Aorta (tissue), 5 donors: ENCODE results near the gene HIVEP2. TPM values are rescaled to one million over a fixed set of nuclear protein-coding genes. Genes with fewer than 3 reads are reported as not detected.

ENCODE experiments used
- ATAC-seq: fragments of 200-7000 bp; cut with Tn5 transposase; one replicate; pipeline ENCODE4 v1.9.1; 2022; ENCODE audit warnings: moderate library complexity; ENCODE audit not compliant: low FRiP score
- DNase-seq, 2 donors: peaks; one replicate each; pipeline ENCODE4 v3.0.0-alpha.2; 2020
- H3K27ac ChIP-seq, 2 donors: one replicate each; pipeline ENCODE4 v1.5.1; 2013; ENCODE audit warnings: low read length in 2 of 2, mild to moderate bottlenecking in 2 of 2, moderate library complexity in 2 of 2, control low read depth in 1 of 2, inconsistent platforms in 1 of 2, low read depth in 1 of 2
- H3K27me3 ChIP-seq, 2 donors: one replicate each; pipeline ENCODE4 v1.6.1; 2013; ENCODE audit warnings: control low read depth in 1 of 2, low read length in 1 of 2, mild to moderate bottlenecking in 1 of 2, moderate library complexity in 1 of 2; ENCODE audit not compliant: insufficient read depth in 2 of 2, control insufficient read depth in 1 of 2
- H3K36me3 ChIP-seq, 2 donors: one replicate each; pipeline ENCODE4 v1.6.1; 2013; ENCODE audit warnings: control low read depth in 1 of 2, low read length in 1 of 2, mild to moderate bottlenecking in 1 of 2; ENCODE audit not compliant: insufficient read depth in 2 of 2, control insufficient read depth in 1 of 2
- H3K4me1 ChIP-seq, 2 donors: one replicate each; pipeline ENCODE4 v1.6.1; 2013; ENCODE audit warnings: low read length in 2 of 2, control low read depth in 1 of 2, mild to moderate bottlenecking in 1 of 2, moderate library complexity in 1 of 2; ENCODE audit not compliant: insufficient read depth in 2 of 2, control insufficient read depth in 1 of 2
- H3K4me3 ChIP-seq, 2 donors: one replicate each; pipeline ENCODE4 v1.5.1; 2013; ENCODE audit warnings: low read length in 2 of 2, control low read depth in 1 of 2, mild to moderate bottlenecking in 1 of 2
- H3K9me3 ChIP-seq: one replicate; pipeline ENCODE4 v1.6.1; 2013; ENCODE audit warnings: mild to moderate bottlenecking, low read length; ENCODE audit not compliant: control insufficient read depth
- WGBS, 2 donors: extraction: QIAGEN DNeasy Blood & Tissue Kit; methylation state at CpG; one replicate each; pipeline ENCODE4 v1.1.7; 2013; 5-methylcytosine and 5-hydroxymethylcytosine counted together
- intact Hi-C, 2 donors: fragments of 100-400 bp; cut with DNase I; formaldehyde crosslinking; loops; one replicate each; pipeline versions ENCODE4 v1.14.2 to v1.15.0; 2022
- polyA plus RNA-seq, 2 donors: library from polyadenylated mRNA; stranded (reverse); fragments of 200-250 nt; gene quantifications; one replicate each; pipeline ENCODE4 v1.2.3, GENCODE V29; 2013
- total RNA-seq, 2 donors: library from RNA; stranded (reverse); fragmentation: NEBNext Ultra II Directional; extraction: Animal tissue kit (Norgen Biotek cat#: 25700); gene quantifications; one replicate each; pipeline ENCODE4 v1.2.1, GENCODE V29; 2021
- donor health status: healthy with polysubstance abuse.
- donor health status: Bipolar disorder and iron deficiency.
- donor health status: DM: no; HTN: no; CAD: no.
- donor health status: DM: no; HTN: no; CAD: no.
- donor health status: DM: yes; HTN: yes; CAD: no.

The HIVEP2 gene
- total and polyA plus RNA-seq, 4 donors, result 5.3 to 36.8 (median 20.4) TPM

DNA sequence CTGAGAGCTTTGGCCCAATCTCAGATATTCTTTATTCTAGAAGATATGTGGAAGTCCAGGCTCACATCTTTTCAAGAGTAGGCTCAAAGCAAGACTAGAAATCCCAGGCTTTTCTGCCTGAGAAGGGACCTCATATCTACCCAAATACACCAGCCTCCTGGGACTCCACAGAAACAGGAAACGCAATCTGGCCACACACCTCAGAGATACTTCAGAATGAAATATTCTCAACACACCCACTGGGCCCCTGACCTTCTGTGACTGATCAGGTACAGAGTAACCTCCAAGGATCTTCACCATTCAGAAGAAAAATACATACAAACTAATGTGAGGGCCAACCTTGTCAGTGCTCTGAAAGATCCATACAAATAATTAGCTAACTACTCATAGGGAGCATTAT is 183.2 kb downstream of the HIVEP2 start:
- peaks cover 4 to 14% of the 10 kb centered on the region in 2 donors for H3K36me3 ChIP-seq
- H3K4me1 ChIP-seq, result no peaks in the 10 kb centered on the region
- H3K27me3 ChIP-seq, result no peaks in the 10 kb centered on the region
- no peak overlapping the region for H3K4me3 ChIP-seq
- intact Hi-C loops, result no loop called here
- WGBS, 2 donors, result 74 to 79% methylated on average over 1 of the region's 1 CpG
- H3K27ac ChIP-seq, result no peak overlapping the region
- no peak for ATAC-seq
- no peaks in the 10 kb centered on the region for H3K9me3 ChIP-seq
- no peak for DNase-seq

DNA sequence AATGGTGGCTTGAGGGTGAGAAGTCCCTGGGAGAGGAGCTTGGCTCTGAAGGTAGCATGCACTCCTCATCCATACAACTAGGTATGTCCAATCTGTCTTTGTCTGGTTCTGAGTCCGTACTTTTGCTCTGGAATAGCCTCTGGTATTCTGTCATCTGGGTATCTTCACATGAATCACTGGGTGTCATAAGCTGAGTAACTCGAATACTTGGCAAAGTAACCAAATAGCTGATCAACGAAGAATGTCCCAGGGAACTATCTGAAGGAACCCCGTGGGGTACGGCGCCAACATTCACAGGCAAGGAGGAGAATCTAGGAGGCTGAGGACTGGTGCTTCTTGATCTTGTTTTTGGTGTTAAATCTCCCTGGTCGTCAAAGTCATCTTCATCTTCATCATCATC is 184.8 kb downstream of the HIVEP2 start:
- H3K36me3 ChIP-seq, result peaks cover 4 to 14% of the 10 kb centered on the region in 2 donors
- no peaks in the 10 kb centered on the region for H3K9me3 ChIP-seq
- 88 to 90% methylated on average over 7 of the region's 7 CpGs for WGBS, 2 donors
- H3K27me3 ChIP-seq, result no peaks in the 10 kb centered on the region
- no peaks in the 10 kb centered on the region for H3K4me1 ChIP-seq
- intact Hi-C loops, result no loop called here
- DNase-seq, result no peak
- H3K4me3 ChIP-seq, result no peak overlapping the region
- H3K27ac ChIP-seq, result no peak overlapping the region
- no peak for ATAC-seq

DNA sequence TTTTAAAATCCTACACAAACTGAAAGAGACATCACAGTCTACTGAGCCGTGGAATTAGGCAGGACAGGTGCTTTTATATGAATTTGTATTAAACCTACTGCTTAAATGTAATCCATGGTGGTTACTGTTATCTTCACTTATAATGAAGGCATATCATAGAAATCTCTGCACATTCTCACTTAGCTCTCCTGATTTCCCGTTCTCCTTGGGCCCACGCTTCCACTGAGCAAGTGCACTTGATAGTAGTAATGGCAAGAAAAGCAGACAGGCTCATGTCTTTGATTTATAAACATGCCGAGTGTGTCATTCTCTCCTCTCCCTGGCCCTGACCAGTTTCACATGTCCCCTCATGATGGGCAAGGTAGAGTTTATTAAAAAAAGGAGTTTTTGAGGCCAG is 186.3 kb downstream of the HIVEP2 start:
- WGBS, 2 donors, result 91% methylated on average over 4 of the region's 4 CpGs

GRCh38 chr6:142757852-142758628 is 186.9 kb downstream of the HIVEP2 start:
- H3K36me3 ChIP-seq, result peaks cover 4 to 16% of the 10 kb centered on the region in 2 donors
- H3K27ac ChIP-seq, result no peak overlapping the region
- ATAC-seq (no peak), DNase-seq (no peak)
- 90 to 93% methylated on average over 4 of the region's 4 CpGs for WGBS, 2 donors
- no peaks in the 10 kb centered on the region for H3K27me3 ChIP-seq
- H3K4me1 ChIP-seq, result no peaks in the 10 kb centered on the region
- intact Hi-C loops, result loop anchor here in 1 of 2 donors (10.0 kb wide), 1 partner anchor 63 kb away; no protein-coding TSS in a partner anchor
- H3K4me3 ChIP-seq, result no peak overlapping the region
- no peaks in the 10 kb centered on the region for H3K9me3 ChIP-seq

More for the DNA sequence above, 186.3 kb downstream of the HIVEP2 start:
- ATAC-seq, result no peak
- intact Hi-C loops, result loop anchor here in 1 of 2 donors (10.0 kb wide), 1 partner anchor 64 kb away; no protein-coding TSS in a partner anchor
- Histone ChIP-seq H3K9me3 (no peaks in the 10 kb centered on the region), H3K27me3 (no peaks in the 10 kb centered on the region), H3K27ac (no peak overlapping the region), H3K4me1 (no peaks in the 10 kb centered on the region), H3K4me3 (no peak overlapping the region), H3K36me3 (peaks cover 4 to 14% of the 10 kb centered on the region in 2 donors)
- no peak for DNase-seq

DNA sequence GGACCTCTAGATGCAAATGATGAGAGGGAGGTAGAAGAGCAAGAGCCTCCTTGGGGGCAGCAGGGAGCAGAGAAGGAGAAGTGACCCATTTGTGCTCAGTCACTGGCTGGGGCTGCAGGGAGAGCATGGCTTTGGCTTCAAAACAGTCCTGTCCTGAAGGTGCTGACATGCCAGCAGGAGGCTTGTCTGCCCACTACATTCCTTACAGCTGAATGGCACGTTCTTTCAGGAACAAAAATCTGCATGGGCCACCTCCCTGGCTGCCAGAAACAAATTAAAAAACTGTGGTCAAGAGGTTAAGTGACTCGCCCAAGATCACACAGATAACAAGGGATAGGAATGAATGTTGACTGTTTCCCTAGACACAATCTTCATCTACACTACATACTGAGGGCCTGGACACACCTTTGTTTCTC is 188.8 kb downstream of the HIVEP2 start:
- no peaks in the 10 kb centered on the region for H3K27me3 ChIP-seq
- H3K9me3 ChIP-seq, result no peaks in the 10 kb centered on the region
- ATAC-seq, result no peak
- peaks cover 4 to 16% of the 10 kb centered on the region in 2 donors for H3K36me3 ChIP-seq
- H3K27ac ChIP-seq, result no peak overlapping the region
- H3K4me1 ChIP-seq, result no peaks in the 10 kb centered on the region
- no peak for DNase-seq
- WGBS, 2 donors, result 15 to 17% methylated on average over 2 of the region's 2 CpGs
- no peak overlapping the region for H3K4me3 ChIP-seq
- intact Hi-C loops, result loop anchor here in 1 of 2 donors (10.0 kb wide), 1 partner anchor 61 kb away; no protein-coding TSS in a partner anchor

GRCh38 chr6:142753196-142753595 is 191.8 kb downstream of the HIVEP2 start:
- WGBS, 2 donors, result 92 to 94% methylated on average over 12 of the region's 12 CpGs
- H3K27ac ChIP-seq, result no peak overlapping the region
- no peaks in the 10 kb centered on the region for H3K9me3 ChIP-seq
- H3K27me3 ChIP-seq, result no peaks in the 10 kb centered on the region
- ATAC-seq (no peak), DNase-seq (no peak)
- H3K4me3 ChIP-seq, result no peak overlapping the region
- H3K36me3 ChIP-seq, result peaks cover 0 to 5% of the 10 kb centered on the region in 2 donors
- intact Hi-C loops, result loop anchor here in 1 of 2 donors (10.0 kb wide), 1 partner anchor 58 kb away; no protein-coding TSS in a partner anchor
- H3K4me1 ChIP-seq, result no peaks in the 10 kb centered on the region

GRCh38 chr6:142752348-142752747 is 192.6 kb downstream of the HIVEP2 start:
- DNase-seq, result no peak
- H3K36me3 ChIP-seq, result peaks cover 0 to 3% of the 10 kb centered on the region in 2 donors
- ATAC-seq, result no peak
- WGBS, 2 donors, result 96 to 97% methylated on average over 2 of the region's 2 CpGs
- no peaks in the 10 kb centered on the region for H3K27me3 ChIP-seq
- H3K27ac ChIP-seq, result no peak overlapping the region
- H3K4me3 ChIP-seq, result no peak overlapping the region
- intact Hi-C loops, result loop anchor here in 1 of 2 donors (10.0 kb wide), 1 partner anchor 58 kb away; no protein-coding TSS in a partner anchor
- H3K9me3 ChIP-seq, result no peaks in the 10 kb centered on the region
- H3K4me1 ChIP-seq, result no peaks in the 10 kb centered on the region

DNA sequence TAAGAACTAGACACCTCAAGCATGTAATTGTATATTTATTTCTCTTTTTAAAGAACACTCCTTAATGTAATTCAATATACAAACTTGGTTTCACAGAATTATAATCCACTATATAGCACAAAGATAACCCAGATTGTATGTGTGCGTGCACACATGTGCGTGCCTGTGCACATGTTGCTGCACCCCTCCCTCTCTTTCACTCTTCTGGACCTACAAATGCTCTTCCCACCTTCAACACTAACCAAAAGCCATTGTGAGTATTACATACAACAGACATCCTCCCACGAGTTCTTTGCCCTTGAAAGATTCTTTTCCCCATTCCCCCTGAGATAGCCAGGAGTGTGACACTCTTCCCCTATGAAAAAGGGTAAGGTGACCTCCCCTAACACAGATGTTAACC is 193.5 kb downstream of the HIVEP2 start:
- ATAC-seq (no peak), DNase-seq (no peak)
- Histone ChIP-seq H3K27ac (no peak overlapping the region), H3K9me3 (no peaks in the 10 kb centered on the region), H3K36me3 (peaks cover 0 to 2% of the 10 kb centered on the region in 2 donors), H3K4me1 (no peaks in the 10 kb centered on the region), H3K27me3 (no peaks in the 10 kb centered on the region), H3K4me3 (no peak overlapping the region)
- 92 to 93% methylated on average over 3 of the region's 3 CpGs for WGBS, 2 donors
- intact Hi-C loops, result loop anchor here in 1 of 2 donors (10.0 kb wide), 1 partner anchor 57 kb away; no protein-coding TSS in a partner anchor

DNA sequence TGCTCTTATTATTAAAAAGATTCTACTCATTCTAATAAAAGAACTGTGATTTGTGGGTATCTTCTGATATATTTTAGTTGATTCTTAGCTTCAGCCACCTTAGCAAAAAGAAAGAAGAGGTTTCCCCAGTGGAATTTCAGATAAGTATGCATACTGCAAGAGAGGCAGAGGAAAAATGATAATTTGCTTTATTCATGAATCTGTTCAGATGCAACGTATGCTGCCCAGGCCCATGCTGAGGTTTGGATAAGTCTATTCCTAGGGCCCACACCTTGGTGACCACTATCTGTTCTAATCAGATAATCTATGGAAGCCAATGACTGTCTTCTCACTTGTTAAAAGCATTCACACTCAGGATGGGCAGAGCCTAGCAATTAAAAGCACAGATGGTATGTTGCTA is 194.0 kb downstream of the HIVEP2 start:
- Histone ChIP-seq H3K4me3 (no peak overlapping the region), H3K27ac (no peak overlapping the region), H3K9me3 (no peaks in the 10 kb centered on the region), H3K4me1 (no peaks in the 10 kb centered on the region), H3K36me3 (peaks cover 0 to 2% of the 10 kb centered on the region in 2 donors), H3K27me3 (no peaks in the 10 kb centered on the region)
- DNase-seq (no peak), ATAC-seq (no peak)
- 66 to 82% methylated on average over 1 of the region's 1 CpG for WGBS, 2 donors
- intact Hi-C loops, result loop anchor here in 1 of 2 donors (10.0 kb wide), 1 partner anchor 56 kb away; no protein-coding TSS in a partner anchor
